IMR-90 (cell line): ENCODE data around the gene MMS19. TPM values are rescaled to one million over a fixed set of nuclear protein-coding genes. Genes with fewer than 3 reads are reported as not detected.

ENCODE experiments used
- ATAC-seq: fragments of 200-7000 bp; cut with Tn5 transposase; 2 replicates; pipeline ENCODE4 v1.9.1; 2020; ENCODE audit warnings: low read depth, mild to moderate bottlenecking, moderate library complexity
- BruUV-seq: library from RNA; stranded (reverse); fragments of 400-500 nt; replicated peaks from 2 replicates; lab custom pipeline; 2021; lab: Mats Ljungman, UMichigan
- CTCF ChIA-PET: fragments of 300-600 bp; formaldehyde crosslinking; extraction: SDS; loops from one replicate; lab custom pipeline; 2021; ENCODE audit warnings: antibody characterized with exemption; lab: Yijun Ruan, JAX
- POLR2A ChIA-PET: fragments of 300-600 bp; sonication (Branson Sonifier 250); formaldehyde crosslinking; loops from one replicate; lab custom pipeline; 2022; ENCODE audit warnings: antibody characterized with exemption; ENCODE audit not compliant: unreplicated experiment; lab: Charles Lee
- DNase-seq: peaks from one replicate; pipeline ENCODE4 v3.0.0; 2013
- H2AFZ ChIP-seq: replicated peaks from 2 replicates; pipeline ENCODE3; 2013; ENCODE audit warnings: low read length, mild to moderate bottlenecking; ENCODE audit not compliant: poor library complexity
- H2AK5ac ChIP-seq: 2 replicates; pipeline ENCODE4 v1.6.1; 2013; ENCODE audit warnings: low read depth, low read length, inconsistent platforms
- H2AK9ac ChIP-seq: replicated peaks from 2 replicates; pipeline ENCODE3; 2013; ENCODE audit warnings: mild to moderate bottlenecking, low read depth, low read length, moderate library complexity; ENCODE audit not compliant: poor library complexity
- H2BK120ac ChIP-seq: 2 replicates; pipeline ENCODE4 v1.6.1; 2013; ENCODE audit warnings: low read depth, low read length, inconsistent platforms
- H2BK15ac ChIP-seq: 3 replicates; pipeline ENCODE4 v1.6.1; 2013; ENCODE audit warnings: low read depth, low read length, inconsistent platforms
- H2BK20ac ChIP-seq: 2 replicates; pipeline ENCODE4 v1.6.1; 2013; ENCODE audit warnings: low read depth, mild to moderate bottlenecking, inconsistent platforms, low read length, moderate library complexity
- H2BK5ac ChIP-seq: 2 replicates; pipeline ENCODE4 v1.6.1; 2013; ENCODE audit warnings: mild to moderate bottlenecking, low read depth, low read length, inconsistent platforms; ENCODE audit not compliant: poor library complexity, severe bottlenecking
- H3K14ac ChIP-seq: replicated peaks from 2 replicates; pipeline ENCODE4 v1.6.1; 2013; ENCODE audit warnings: low read depth, low read length, inconsistent platforms
- H3K18ac ChIP-seq: 2 replicates; pipeline ENCODE4 v1.6.1; 2013; ENCODE audit warnings: low read depth, low read length, control low read depth
- H3K23ac ChIP-seq: 2 replicates; pipeline ENCODE4 v1.6.1; 2013; ENCODE audit warnings: low read depth, low read length, inconsistent platforms
- H3K27ac ChIP-seq: 2 replicates; pipeline ENCODE4 v1.5.1; 2013; ENCODE audit warnings: mild to moderate bottlenecking, control low read depth, low read length; ENCODE audit not compliant: insufficient read depth
- H3K27me3 ChIP-seq: 2 replicates; pipeline ENCODE4 v1.6.1; 2013; ENCODE audit warnings: low read length; ENCODE audit not compliant: control insufficient read depth, insufficient read depth
- H3K36me3 ChIP-seq: 2 replicates; pipeline ENCODE4 v1.6.1; 2013; ENCODE audit warnings: low read length, mixed read lengths; ENCODE audit not compliant: control insufficient read depth, insufficient read depth
- H3K4ac ChIP-seq: 2 replicates; pipeline ENCODE4 v1.6.1; 2013; ENCODE audit warnings: low read depth, low read length, inconsistent platforms
- H3K4me1 ChIP-seq: 2 replicates; pipeline ENCODE4 v1.6.1; 2013; ENCODE audit warnings: low read length, mixed read lengths; ENCODE audit not compliant: control insufficient read depth, insufficient read depth
- H3K4me2 ChIP-seq: 2 replicates; pipeline ENCODE4 v1.6.1; 2013; ENCODE audit warnings: low read depth, mild to moderate bottlenecking, control low read depth, low read length, moderate library complexity
- H3K4me3 ChIP-seq: 2 replicates; pipeline ENCODE4 v1.5.1; 2013; ENCODE audit warnings: low read depth, mild to moderate bottlenecking, control low read depth, low read length, moderate library complexity; ENCODE audit not compliant: insufficient read depth
- H3K56ac ChIP-seq: 2 replicates; pipeline ENCODE4 v1.6.1; 2013; ENCODE audit warnings: low read length, inconsistent platforms; ENCODE audit not compliant: insufficient read depth; ENCODE audit errors: extremely low read depth
- H3K79me1 ChIP-seq, 2 experiments: 2 replicates each; pipeline ENCODE4 v1.6.1; 2013; ENCODE audit warnings: low read length in 2 of 2, inconsistent platforms in 1 of 2, low read depth in 1 of 2
- H3K9ac ChIP-seq: 2 replicates; pipeline ENCODE4 v1.6.1; 2013; ENCODE audit warnings: low read depth, low read length, control low read depth
- H3K9me1 ChIP-seq: 2 replicates; pipeline ENCODE4 v1.6.1; 2013; ENCODE audit warnings: low read length, inconsistent platforms; ENCODE audit not compliant: insufficient read depth
- H3K9me3 ChIP-seq: 2 replicates; pipeline ENCODE4 v1.6.1; 2013; ENCODE audit warnings: low read length; ENCODE audit not compliant: control insufficient read depth, insufficient read depth
- H4K20me1 ChIP-seq: 2 replicates; pipeline ENCODE4 v1.6.1; 2013; ENCODE audit warnings: low read length, inconsistent platforms; ENCODE audit not compliant: insufficient read depth
- H4K5ac ChIP-seq: 2 replicates; pipeline ENCODE4 v1.6.1; 2013; ENCODE audit warnings: mild to moderate bottlenecking, low read depth, low read length, control low read depth
- H4K8ac ChIP-seq, 2 experiments: 2 replicates each; pipeline ENCODE4 v1.6.1; 2013; ENCODE audit warnings: low read depth in 2 of 2, low read length in 2 of 2, control low read depth in 1 of 2, inconsistent platforms in 1 of 2
- H4K91ac ChIP-seq: 2 replicates; pipeline ENCODE4 v1.6.1; 2013; ENCODE audit warnings: low read depth, low read length, inconsistent platforms; ENCODE audit not compliant: insufficient read depth
- BHLHE40 ChIP-seq: fragments of 150-350 bp; IDR thresholded peaks from 2 replicates; pipeline ENCODE4 v1.6.1; 2016; ENCODE audit warnings: mild to moderate bottlenecking, low read depth, low read length
- CEBPB ChIP-seq: IDR thresholded peaks from 2 replicates; pipeline ENCODE4 v1.6.1; 2012; ENCODE audit warnings: low read depth, low read length, improper control_type of control experiment
- CHD1 ChIP-seq: IDR thresholded peaks from 2 replicates; pipeline ENCODE4 v1.6.1; 2012; ENCODE audit warnings: low read depth, low read length, improper control_type of control experiment
- FOS ChIP-seq: fragments of 150-350 bp; IDR thresholded peaks from 2 replicates; pipeline ENCODE4 v1.6.1; 2016; ENCODE audit warnings: low read depth, low read length
- MAFK ChIP-seq: IDR thresholded peaks from 2 replicates; pipeline ENCODE4 v1.6.1; 2012; ENCODE audit warnings: low read depth, low read length, improper control_type of control experiment
- MAZ ChIP-seq: IDR thresholded peaks from 2 replicates; pipeline ENCODE4 v1.6.1; 2012; ENCODE audit warnings: low read depth, mild to moderate bottlenecking, low read length, improper control_type of control experiment, moderate library complexity, borderline replicate concordance
- MXI1 ChIP-seq: IDR thresholded peaks from 2 replicates; pipeline ENCODE4 v1.6.1; 2012; ENCODE audit warnings: low read depth, mild to moderate bottlenecking, low read length, moderate library complexity, borderline replicate concordance
- NFE2L2 ChIP-seq: fragments of 150-350 bp; IDR thresholded peaks from 2 replicates; pipeline ENCODE4 v1.6.1; 2016; ENCODE audit warnings: low read depth, mild to moderate bottlenecking, low read length
- POLR2A ChIP-seq: IDR thresholded peaks from 2 replicates; pipeline ENCODE4 v1.6.1; 2012; ENCODE audit warnings: mild to moderate bottlenecking, low read depth, low read length
- RAD21 ChIP-seq: IDR thresholded peaks from 2 replicates; pipeline ENCODE4 v1.6.1; 2012; ENCODE audit warnings: low read length, improper control_type of control experiment
- RCOR1 ChIP-seq: IDR thresholded peaks from 2 replicates; pipeline ENCODE4 v1.6.1; 2012; ENCODE audit warnings: mild to moderate bottlenecking, low read length, improper control_type of control experiment; ENCODE audit not compliant: insufficient replicate concordance
- RFX5 ChIP-seq: IDR thresholded peaks from 2 replicates; pipeline ENCODE4 v1.8.0; 2012; ENCODE audit warnings: low read depth, mild to moderate bottlenecking, low read length, moderate library complexity
- SMC3 ChIP-seq: fragments of 150-350 bp; IDR thresholded peaks from 2 replicates; pipeline ENCODE4 v1.6.1; 2016; ENCODE audit warnings: low read depth, mild to moderate bottlenecking, antibody characterized with exemption, low read length, moderate library complexity
- WGBS, 2 experiments: methylation state at CpG; one replicate each; pipeline versions ENCODE4 v1.1.5 to v1.1.7; 2013; ENCODE audit warnings: missing lambda C conversion rate in 2 of 2; ENCODE audit not compliant: insufficient read length in 1 of 2; ENCODE audit errors: extremely low coverage in 2 of 2; 5-methylcytosine and 5-hydroxymethylcytosine counted together
- dilution Hi-C: fragments of 300-500 bp; cut with HindIII; formaldehyde crosslinking; loops from one replicate; pipeline ENCODE4 v1.14.3; 2018; ENCODE audit warnings: low sequenced_read_pairs; ENCODE audit not compliant: unreplicated experiment
- in situ Hi-C: fragments of 300-500 bp; cut with MboI; formaldehyde crosslinking; loops from 3 replicates; pipeline ENCODE4 v1.14.3; 2019; ENCODE audit warnings: low sequenced_read_pairs, inconsistent platforms, mixed read lengths
- intact Hi-C: fragments of 100-400 bp; cut with micrococcal nuclease; formaldehyde crosslinking; loops from 2 replicates; pipeline ENCODE4 v1.10.0; 2022
- polyA plus RNA-seq, 3 experiments: library from polyadenylated mRNA; depleted of rRNA; stranded (reverse); fragments of >200 nt; gene quantifications; 2 replicates each; pipeline ENCODE4 v1.2.3, GENCODE V29; 2012; ENCODE audit warnings: low replicate concordance in 1 of 3
- total RNA-seq: library from RNA; depleted of rRNA; stranded (reverse); fragments of >200 nt; gene quantifications from 2 replicates; pipeline ENCODE4 v1.2.3, GENCODE V29; 2012
- TF ChIP-seq, protein P1 (sequence below): fragments of 150-350 bp; IDR thresholded peaks from 2 replicates; pipeline ENCODE4 v1.6.1; 2017; ENCODE audit warnings: mild to moderate bottlenecking, antibody characterized with exemption, low read length, low read depth
- TF ChIP-seq, protein P2 (sequence below): conservative IDR thresholded peaks from 2 replicates; pipeline ENCODE4 v1.5.1; 2012; ENCODE audit warnings: mild to moderate bottlenecking, low read depth, low read length, improper control_type of control experiment
- TF ChIP-seq, protein P3 (sequence below): fragments of 150-350 bp; IDR thresholded peaks from 2 replicates; pipeline ENCODE4 v1.6.1; 2016; ENCODE audit warnings: low read depth, mild to moderate bottlenecking, low read length, moderate library complexity, borderline replicate concordance

MMS19 gene
- total and polyA plus RNA-seq, 2 of the 4 experiments (the other 2 are of a cell fraction) = 70.1 to 72.7 TPM

DNA sequence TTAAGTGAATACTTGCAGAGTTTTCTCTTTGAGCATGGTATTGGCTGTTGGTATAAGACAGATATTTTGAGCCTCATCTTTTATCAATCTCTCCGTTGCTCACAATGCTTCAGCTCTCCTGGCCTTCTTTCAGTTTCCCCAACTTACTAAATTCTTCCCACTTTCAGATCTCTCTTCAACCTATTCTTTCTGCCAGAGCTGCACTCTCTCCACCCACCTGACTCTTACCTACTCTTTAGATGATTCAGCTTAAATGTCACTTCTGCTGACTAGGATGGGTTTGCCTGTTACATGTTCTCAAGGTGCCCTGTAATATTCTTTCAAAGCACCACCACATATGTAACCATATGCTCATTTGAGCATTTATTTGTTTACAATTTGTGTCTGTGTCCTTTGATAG lies 54.0 kb downstream of the MMS19 start:
- Histone ChIP-seq H2AK5ac (no peak overlapping the region), H3K36me3 (peaks cover 14% of the 10 kb centered on the region), H2BK15ac (no peak overlapping the region), H3K56ac (no peak overlapping the region), H3K9me1 (peaks cover 4% of the 10 kb centered on the region; the same call in 1 of the 2 replicates), H3K23ac (no peak overlapping the region), H3K4me3 (no peak overlapping the region), H3K4ac (no peak overlapping the region), H2BK5ac (no peak overlapping the region), H3K79me1 (peaks cover 30 to 50% of the 10 kb centered on the region in 2 experiments), H3K9ac (no peak overlapping the region), H4K20me1 (peaks cover 9% of the 10 kb centered on the region; the same call in 1 of the 2 replicates), H2BK20ac (no peak overlapping the region), H2AFZ (no peak overlapping the region), H3K4me2 (no peak overlapping the region), H3K18ac (no peak overlapping the region), H3K27me3 (no peaks in the 10 kb centered on the region), H3K4me1 (peaks cover 5% of the 10 kb centered on the region; the same call in 1 of the 2 replicates), H4K91ac (no peak overlapping the region), H3K9me3 (no peaks in the 10 kb centered on the region), H3K27ac (no peak overlapping the region), H2BK120ac (no peak overlapping the region), H2AK9ac (no peak overlapping the region), H4K5ac (no peak overlapping the region), H4K8ac (no peak overlapping the region), H3K14ac (no peak overlapping the region)
- POLR2A ChIA-PET = no interaction called here
- intact Hi-C loops (loop anchor here (2.0 kb wide), 1 partner anchor 17 kb away; the partner anchor contains the start of gene PGAM1), in situ Hi-C loops (no loop called here), dilution Hi-C loops (no loop called here)
- 71% methylated on average over 1 of the region's 1 CpG; no CpG with 5 or more reads in 1 of the 2 experiments for WGBS, 2 experiments
- CTCF ChIA-PET = no interaction called here
- no TSS peak for BruUV-seq
- DNase-seq = no peak
- no peak for ATAC-seq
- no peak for TF ChIP-seq MAZ
- TF ChIP-seq RCOR1 = no peak
- TF ChIP-seq MXI1 = no peak
- no peak for TF ChIP-seq SMC3
- TF ChIP-seq BHLHE40 = no peak
- no peak for TF ChIP-seq RFX5
- TF ChIP-seq, protein P1, sequence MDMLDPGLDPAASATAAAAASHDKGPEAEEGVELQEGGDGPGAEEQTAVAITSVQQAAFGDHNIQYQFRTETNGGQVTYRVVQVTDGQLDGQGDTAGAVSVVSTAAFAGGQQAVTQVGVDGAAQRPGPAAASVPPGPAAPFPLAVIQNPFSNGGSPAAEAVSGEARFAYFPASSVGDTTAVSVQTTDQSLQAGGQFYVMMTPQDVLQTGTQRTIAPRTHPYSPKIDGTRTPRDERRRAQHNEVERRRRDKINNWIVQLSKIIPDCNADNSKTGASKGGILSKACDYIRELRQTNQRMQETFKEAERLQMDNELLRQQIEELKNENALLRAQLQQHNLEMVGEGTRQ = no peak
- TF ChIP-seq, protein P2, sequence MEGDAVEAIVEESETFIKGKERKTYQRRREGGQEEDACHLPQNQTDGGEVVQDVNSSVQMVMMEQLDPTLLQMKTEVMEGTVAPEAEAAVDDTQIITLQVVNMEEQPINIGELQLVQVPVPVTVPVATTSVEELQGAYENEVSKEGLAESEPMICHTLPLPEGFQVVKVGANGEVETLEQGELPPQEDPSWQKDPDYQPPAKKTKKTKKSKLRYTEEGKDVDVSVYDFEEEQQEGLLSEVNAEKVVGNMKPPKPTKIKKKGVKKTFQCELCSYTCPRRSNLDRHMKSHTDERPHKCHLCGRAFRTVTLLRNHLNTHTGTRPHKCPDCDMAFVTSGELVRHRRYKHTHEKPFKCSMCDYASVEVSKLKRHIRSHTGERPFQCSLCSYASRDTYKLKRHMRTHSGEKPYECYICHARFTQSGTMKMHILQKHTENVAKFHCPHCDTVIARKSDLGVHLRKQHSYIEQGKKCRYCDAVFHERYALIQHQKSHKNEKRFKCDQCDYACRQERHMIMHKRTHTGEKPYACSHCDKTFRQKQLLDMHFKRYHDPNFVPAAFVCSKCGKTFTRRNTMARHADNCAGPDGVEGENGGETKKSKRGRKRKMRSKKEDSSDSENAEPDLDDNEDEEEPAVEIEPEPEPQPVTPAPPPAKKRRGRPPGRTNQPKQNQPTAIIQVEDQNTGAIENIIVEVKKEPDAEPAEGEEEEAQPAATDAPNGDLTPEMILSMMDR = no peak
- TF ChIP-seq CEBPB = no peak
- TF ChIP-seq FOS = no peak
- no peak for TF ChIP-seq NFE2L2
- TF ChIP-seq RAD21 = no peak
- no peak for TF ChIP-seq CHD1
- TF ChIP-seq, protein P3, sequence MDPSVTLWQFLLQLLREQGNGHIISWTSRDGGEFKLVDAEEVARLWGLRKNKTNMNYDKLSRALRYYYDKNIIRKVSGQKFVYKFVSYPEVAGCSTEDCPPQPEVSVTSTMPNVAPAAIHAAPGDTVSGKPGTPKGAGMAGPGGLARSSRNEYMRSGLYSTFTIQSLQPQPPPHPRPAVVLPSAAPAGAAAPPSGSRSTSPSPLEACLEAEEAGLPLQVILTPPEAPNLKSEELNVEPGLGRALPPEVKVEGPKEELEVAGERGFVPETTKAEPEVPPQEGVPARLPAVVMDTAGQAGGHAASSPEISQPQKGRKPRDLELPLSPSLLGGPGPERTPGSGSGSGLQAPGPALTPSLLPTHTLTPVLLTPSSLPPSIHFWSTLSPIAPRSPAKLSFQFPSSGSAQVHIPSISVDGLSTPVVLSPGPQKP = no peak
- no peak for TF ChIP-seq MAFK
- TF ChIP-seq POLR2A = no peak
